ENCODE data around the gene HOXD3.
A peak's percentile ranks its signal among the peaks of the same experiment; 100 is the strongest.

The HOXD3 gene

DNA sequence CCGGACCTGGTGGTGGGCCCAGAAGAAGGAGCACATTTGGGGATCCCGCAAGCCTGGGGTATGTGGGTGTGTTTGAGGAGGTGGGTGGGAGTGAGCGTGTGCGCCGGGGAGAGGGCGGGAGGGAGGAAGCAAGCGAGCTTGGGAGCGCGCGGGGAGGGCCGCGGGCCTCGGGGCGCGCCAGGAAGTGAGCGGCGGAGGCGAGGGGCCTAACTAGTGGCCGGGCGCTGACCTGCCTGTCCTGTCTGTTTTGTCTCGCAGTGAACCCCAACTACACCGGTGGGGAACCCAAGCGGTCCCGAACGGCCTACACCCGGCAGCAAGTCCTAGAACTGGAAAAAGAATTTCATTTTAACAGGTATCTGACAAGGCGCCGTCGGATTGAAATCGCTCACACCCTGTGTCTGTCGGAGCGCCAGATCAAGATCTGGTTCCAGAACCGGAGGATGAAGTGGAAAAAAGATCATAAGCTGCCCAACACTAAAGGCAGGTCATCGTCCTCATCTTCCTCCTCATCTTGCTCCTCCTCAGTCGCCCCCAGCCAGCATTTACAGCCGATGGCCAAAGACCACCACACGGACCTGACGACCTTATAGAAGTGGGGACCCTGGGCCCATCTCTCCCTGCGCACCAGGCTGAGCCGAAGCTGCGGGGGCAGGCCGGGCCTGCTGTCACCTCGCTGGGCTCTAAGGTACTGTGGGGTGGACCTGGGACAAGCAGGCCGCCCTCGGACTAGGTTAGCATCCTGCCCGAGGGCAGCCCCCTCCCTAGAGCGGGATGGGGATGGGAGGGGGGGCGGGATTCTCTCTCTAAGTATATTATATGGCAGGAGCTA lies 4.5 kb upstream of the HOXD3 start:
- DNase-seq: no peak
- Mint-ChIP-seq H3K36me3 (ENCODE audit: insufficient read depth) (peaks cover 3% of the 10 kb centered on the region), H3K4me1 (ENCODE audit: low read depth in 2 of 2) (peaks cover 3 to 4% of the 10 kb centered on the region in 2 donors), H3K27ac (no peak overlapping the region), H3K27me3 (peaks cover 91 to 100% of the 10 kb centered on the region in 2 donors), H3K4me3 (no peak overlapping the region), H3K9me3 (no peaks in the 10 kb centered on the region)
- ATAC-seq (replicated peaks): no peak

DNA sequence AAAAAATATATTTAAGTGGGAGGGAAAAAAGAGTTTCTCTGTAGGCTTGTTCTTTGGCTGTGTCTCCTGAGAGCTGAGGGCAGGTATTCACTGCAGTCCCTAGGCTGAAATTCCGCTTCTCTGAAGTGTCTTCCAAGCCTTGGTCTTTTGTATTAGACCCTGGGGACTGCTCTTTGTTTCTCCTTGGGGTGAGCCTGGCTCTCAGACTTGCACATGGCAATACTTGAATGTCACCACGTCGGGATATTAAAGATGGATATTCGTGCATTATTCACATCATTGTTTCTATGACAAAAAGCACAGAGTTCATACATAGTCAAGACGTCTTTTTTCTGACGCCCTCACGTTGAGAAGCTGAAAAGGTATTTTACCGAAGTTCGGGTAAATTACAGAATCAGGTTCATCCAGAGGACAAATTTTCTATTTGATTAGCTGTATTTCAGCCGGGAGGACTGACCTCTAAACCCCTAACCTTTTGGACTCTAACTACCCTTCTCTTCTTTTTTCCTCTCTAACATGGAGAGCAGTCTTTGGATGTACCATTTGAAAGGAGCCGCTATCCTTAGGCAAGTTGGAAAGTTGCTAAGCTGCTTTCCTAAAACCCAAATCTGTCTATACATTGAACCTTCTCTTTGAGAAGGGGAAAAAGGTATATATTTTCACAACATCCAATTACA lies 2.4 kb upstream of the HOXD3 start:
- DNase-seq (no peak), ATAC-seq (replicated peaks) (no peak)
- peaks cover 86 to 100% of the 10 kb centered on the region in 2 donors for H3K27me3 Mint-ChIP-seq
- H3K36me3 Mint-ChIP-seq (ENCODE audit: insufficient read depth): peaks cover 9% of the 10 kb centered on the region
- H3K27ac Mint-ChIP-seq: no peak overlapping the region
- peaks cover 8 to 11% of the 10 kb centered on the region in 2 donors for H3K4me1 Mint-ChIP-seq (ENCODE audit: low read depth in 2 of 2)
- H3K4me3 Mint-ChIP-seq: no peak overlapping the region
- no peaks in the 10 kb centered on the region for H3K9me3 Mint-ChIP-seq

DNA sequence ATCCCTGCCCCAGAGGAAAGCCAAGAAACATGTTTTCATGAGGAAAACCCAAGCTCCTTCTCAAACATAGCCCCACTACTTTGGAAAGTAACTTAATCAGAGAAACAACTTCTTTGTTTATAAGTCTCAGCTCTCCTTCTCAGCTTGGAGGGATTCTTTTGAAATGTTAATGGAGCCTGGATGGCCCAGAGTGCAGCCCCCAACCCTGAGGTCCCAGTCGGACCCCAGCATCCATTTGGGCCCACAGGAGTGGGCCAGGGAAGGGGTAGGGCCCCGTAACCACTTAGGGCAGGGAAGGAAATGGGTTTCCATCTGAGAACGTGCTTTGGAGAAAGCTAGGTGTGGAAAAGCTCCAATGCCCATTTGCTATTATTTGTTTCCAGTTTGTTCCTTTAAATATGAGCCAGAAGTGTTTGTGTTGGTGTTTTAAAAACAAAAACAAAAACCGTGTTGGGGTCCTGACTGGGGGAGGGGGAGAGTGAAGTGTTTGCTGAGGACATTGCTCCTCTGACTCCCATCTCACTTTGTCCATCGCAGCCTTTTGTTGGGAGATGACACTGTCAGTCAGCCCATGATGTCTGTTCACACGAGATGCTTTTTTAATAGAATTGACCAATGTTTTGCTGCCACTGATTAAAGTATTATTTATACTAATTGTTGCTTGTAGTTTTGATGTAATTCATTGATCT lies 1.6 kb upstream of the HOXD3 start:
- Mint-ChIP-seq H3K36me3 (ENCODE audit: insufficient read depth) (peaks cover 11% of the 10 kb centered on the region), H3K27me3 (peaks cover 83 to 100% of the 10 kb centered on the region in 2 donors), H3K9me3 (no peaks in the 10 kb centered on the region), H3K4me3 (no peak overlapping the region), H3K27ac (no peak overlapping the region), H3K4me1 (ENCODE audit: low read depth in 2 of 2) (peaks cover 8 to 11% of the 10 kb centered on the region in 2 donors)
- no peak for ATAC-seq (replicated peaks)
- no peak for DNase-seq

DNA sequence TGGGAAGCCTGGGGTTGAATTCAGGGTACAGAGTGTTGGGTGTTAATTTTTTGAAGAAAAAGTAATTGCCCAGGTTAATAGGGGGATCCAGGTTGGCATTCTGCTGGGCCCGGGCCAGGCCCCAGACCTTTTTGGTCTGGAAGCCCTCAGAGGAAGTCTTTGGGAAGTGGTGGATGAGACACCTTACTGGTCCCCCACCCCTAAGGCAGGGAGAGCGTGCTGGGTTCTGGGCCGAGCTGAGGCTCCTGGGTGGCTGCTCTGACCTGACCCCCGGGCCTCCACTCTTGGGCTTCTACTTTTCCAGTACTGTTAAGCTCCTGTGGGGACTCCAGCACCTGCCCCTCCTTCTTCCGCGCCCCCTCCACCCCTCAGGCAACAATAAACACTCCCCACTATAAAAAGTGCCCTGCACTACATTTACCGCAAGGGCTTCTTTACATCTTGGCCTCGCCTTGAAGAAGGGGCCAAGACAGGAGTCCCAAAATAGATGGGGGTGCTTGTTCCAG lies 753 bp upstream of the HOXD3 start:
- Mint-ChIP-seq H3K4me3 (peak overlapping the region in 1 of 2 donors; percentile 21), H3K36me3 (ENCODE audit: insufficient read depth) (peaks cover 18% of the 10 kb centered on the region), H3K9me3 (no peaks in the 10 kb centered on the region), H3K27ac (no peak overlapping the region), H3K27me3 (peaks cover 83 to 100% of the 10 kb centered on the region in 2 donors), H3K4me1 (ENCODE audit: low read depth in 2 of 2) (peaks cover 10 to 11% of the 10 kb centered on the region in 2 donors)
- no peak for ATAC-seq (replicated peaks)
- DNase-seq: no peak

DNA sequence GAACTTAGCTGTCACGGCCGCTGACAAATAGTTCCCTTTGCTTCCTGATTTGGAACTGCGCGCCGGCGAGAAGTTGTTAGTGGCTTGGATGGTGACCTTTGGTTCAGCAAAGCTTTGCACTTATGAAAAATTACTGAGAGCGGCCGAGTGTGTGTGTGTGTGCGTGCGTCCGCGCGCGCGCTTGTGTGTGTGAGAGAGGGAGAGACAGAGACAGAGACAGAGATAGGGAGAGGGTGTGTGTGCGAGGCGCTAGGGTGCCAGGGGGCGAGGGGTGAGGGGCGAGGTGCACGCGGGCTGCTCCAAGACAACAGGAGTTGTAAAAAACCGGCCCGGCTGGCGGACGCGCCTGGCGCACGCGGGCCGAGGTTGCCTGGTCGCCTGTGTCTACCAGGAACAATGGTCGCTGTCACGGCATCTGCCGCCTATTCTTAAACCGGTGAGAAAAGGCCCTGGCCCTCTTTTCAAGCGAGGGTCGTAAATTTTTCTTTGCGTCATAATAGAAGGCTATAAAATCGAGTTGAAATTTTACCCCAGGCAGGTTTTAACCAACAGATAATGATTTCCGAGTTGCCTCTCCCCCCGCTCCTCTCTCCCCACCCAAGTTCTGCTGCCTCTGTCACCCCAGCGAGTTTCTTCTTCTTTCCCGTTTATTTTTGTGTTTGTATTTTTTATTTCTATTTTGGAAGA lies 535 bp downstream of the HOXD3 start:
- Mint-ChIP-seq H3K9me3 (no peaks in the 10 kb centered on the region), H3K4me3 (peak overlapping the region; percentile 50 to 58), H3K36me3 (ENCODE audit: insufficient read depth) (peaks cover 18% of the 10 kb centered on the region), H3K4me1 (ENCODE audit: low read depth in 2 of 2) (peaks cover 9 to 11% of the 10 kb centered on the region in 2 donors), H3K27me3 (peaks cover 87 to 100% of the 10 kb centered on the region in 2 donors), H3K27ac (no peak overlapping the region)
- no peak for DNase-seq
- ATAC-seq (replicated peaks): no peak

DNA sequence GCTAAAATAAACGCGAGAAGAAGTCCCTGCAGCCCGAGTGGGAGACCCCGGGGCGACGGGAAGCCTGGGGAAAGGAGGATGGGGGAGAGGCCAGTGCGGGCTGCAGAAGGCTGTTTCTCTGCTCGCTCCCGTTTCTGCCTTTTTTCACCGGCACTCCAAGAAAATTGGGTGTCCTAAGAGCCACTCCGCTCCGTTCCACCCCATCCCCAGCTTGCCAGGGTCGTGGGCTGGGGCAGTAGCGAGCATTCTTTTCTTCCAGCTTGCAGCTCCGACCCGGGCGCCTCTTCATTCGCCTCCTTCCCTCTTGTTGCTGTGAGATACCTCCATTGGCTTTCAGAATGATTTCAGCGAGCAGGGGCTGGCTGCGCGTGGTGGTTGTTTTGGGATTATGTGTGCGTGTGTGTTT lies 1.1 kb downstream of the HOXD3 start:
- Mint-ChIP-seq H3K4me3 (peak overlapping the region in 1 of 2 donors; percentile 58), H3K27me3 (peaks cover 87 to 100% of the 10 kb centered on the region in 2 donors), H3K9me3 (no peaks in the 10 kb centered on the region), H3K27ac (no peak overlapping the region), H3K4me1 (ENCODE audit: low read depth in 2 of 2) (peaks cover 9 to 11% of the 10 kb centered on the region in 2 donors), H3K36me3 (ENCODE audit: insufficient read depth) (peaks cover 20% of the 10 kb centered on the region)
- no peak for DNase-seq
- no peak for ATAC-seq (replicated peaks)

DNA sequence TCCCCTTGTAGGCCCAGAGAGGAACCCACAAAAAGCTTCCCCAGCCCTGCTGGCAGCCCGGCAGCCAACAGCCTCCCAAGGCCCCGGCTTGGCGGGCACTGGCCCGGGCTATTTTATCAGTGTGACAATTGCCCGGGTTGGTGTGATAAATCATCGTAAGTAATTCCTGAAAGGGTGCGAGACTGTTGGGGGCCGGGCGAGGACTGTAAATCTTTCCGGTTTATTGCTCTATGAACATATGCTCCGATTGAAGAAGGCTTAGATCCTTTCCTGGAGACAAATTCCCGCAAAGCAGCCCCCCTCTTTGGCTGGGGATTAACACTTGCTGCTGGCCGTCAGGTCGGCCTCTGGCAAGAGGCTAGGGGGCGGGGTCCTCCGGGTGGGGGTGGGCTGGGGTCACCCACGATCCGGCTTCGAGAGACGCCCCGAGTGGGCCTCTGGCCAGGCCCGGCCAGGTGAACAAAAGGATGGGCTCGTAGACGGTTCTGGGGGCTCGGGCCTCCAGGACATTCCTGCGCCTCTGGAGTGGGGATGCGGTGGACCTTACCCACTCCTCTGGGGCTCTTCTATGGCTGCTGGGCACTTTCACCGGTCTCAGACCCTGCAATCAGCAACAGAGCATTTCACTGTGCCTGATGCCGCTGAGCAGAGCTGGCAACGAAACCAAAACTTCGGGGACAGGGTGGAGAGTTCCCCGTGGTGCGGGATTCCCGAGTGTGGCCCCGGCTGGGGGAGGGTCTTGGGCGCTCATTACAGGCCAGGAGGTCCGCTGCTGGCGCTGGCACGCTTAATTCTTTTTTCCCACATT lies 2.0 kb downstream of the HOXD3 start:
- Mint-ChIP-seq H3K9me3 (peaks cover 0 to under 1% of the 10 kb centered on the region in 2 donors), H3K36me3 (ENCODE audit: insufficient read depth) (peaks cover 29% of the 10 kb centered on the region), H3K4me3 (peak overlapping the region in 1 of 2 donors; percentile 14), H3K27me3 (peaks cover 89 to 100% of the 10 kb centered on the region in 2 donors), H3K4me1 (ENCODE audit: low read depth in 2 of 2) (peaks cover 9 to 11% of the 10 kb centered on the region in 2 donors), H3K27ac (no peak overlapping the region)
- DNase-seq (no peak), ATAC-seq (replicated peaks) (no peak)

DNA sequence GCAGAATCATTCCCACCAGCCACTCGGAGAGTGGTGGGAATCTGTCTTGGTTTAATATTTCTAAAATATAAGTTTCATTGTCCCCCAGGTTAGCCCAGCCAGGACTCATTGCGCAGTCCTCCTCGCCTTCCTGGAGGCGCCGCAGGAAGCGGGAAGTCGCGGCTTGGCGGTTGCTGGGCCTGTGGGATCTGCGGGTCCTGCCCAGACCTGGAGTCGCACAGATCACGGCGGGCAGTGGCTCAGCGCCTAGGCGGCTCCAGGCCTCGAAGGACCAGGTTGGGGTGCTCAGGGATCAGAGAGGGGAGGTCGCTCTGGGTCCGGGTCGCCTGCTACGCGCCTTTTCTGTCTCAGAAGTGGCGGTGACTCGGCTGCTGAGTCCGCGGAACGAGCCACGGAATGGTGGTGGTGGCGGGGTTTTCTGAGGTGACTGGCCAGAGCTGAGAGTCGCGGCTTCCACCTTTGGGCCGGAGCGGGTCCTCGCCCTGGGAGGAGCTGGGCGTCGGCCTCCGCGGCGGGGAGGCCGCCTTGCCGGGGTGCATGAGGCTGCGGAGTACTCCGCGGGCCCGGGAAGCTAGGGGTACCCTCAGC lies 2.6 kb downstream of the HOXD3 start:
- Mint-ChIP-seq H3K27ac (peak overlapping the region in 1 of 2 donors; percentile 23), H3K4me3 (peak overlapping the region in 1 of 2 donors; percentile 14)
- no peak for ATAC-seq (replicated peaks)

DNA sequence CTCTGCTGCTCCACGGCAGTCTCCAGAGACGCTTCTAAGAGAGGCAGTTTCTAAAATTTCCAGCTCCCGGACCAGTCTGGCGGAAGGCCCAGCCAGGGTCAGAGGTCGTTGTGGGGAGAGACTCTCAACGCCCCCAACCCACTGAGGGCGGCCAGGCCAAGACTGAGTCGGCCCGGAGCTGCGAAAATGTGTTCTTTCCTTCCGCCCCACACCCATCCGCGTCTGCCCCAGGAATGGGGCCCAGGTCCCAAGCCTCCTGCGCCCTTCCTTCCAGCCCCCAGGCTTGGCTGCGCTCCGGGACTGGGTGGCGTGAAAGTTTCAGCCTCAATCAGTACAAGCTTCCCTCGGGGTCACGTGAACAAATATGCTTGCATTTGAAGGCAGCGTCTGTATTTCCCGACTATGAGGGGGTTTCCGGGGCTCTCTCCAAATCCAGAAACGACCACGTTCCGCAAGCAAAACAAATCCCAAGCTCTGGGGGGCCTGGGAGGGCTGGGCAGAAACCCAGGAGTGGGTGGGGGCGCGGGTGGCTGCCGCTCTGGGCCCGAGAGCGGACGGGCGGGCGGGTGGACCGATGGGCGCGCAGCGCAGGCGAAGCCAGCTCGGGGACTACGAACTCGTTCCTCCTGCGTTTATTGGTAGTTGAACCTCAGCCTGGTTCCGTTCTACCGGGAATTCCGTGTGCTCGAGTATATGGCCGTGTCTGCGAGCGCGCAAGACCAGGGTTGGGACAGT lies 3.3 kb downstream of the HOXD3 start:
- Mint-ChIP-seq H3K27me3 (peaks cover 89 to 100% of the 10 kb centered on the region in 2 donors), H3K27ac (no peak overlapping the region), H3K9me3 (peaks cover 0 to 4% of the 10 kb centered on the region in 2 donors), H3K36me3 (ENCODE audit: insufficient read depth) (peaks cover 37% of the 10 kb centered on the region), H3K4me1 (ENCODE audit: low read depth in 2 of 2) (peaks cover 14 to 16% of the 10 kb centered on the region in 2 donors), H3K4me3 (no peak overlapping the region)
- DNase-seq (no peak), ATAC-seq (replicated peaks) (no peak)

More for the DNA sequence above, 2.6 kb downstream of the HOXD3 start:
- H3K27me3 Mint-ChIP-seq: peaks cover 89 to 100% of the 10 kb centered on the region in 2 donors
- peaks cover 14% of the 10 kb centered on the region in 2 donors for H3K4me1 Mint-ChIP-seq (ENCODE audit: low read depth in 2 of 2)
- peaks cover 0 to 4% of the 10 kb centered on the region in 2 donors for H3K9me3 Mint-ChIP-seq
- DNase-seq: no peak
- peaks cover 32% of the 10 kb centered on the region for H3K36me3 Mint-ChIP-seq (ENCODE audit: insufficient read depth)

DNA sequence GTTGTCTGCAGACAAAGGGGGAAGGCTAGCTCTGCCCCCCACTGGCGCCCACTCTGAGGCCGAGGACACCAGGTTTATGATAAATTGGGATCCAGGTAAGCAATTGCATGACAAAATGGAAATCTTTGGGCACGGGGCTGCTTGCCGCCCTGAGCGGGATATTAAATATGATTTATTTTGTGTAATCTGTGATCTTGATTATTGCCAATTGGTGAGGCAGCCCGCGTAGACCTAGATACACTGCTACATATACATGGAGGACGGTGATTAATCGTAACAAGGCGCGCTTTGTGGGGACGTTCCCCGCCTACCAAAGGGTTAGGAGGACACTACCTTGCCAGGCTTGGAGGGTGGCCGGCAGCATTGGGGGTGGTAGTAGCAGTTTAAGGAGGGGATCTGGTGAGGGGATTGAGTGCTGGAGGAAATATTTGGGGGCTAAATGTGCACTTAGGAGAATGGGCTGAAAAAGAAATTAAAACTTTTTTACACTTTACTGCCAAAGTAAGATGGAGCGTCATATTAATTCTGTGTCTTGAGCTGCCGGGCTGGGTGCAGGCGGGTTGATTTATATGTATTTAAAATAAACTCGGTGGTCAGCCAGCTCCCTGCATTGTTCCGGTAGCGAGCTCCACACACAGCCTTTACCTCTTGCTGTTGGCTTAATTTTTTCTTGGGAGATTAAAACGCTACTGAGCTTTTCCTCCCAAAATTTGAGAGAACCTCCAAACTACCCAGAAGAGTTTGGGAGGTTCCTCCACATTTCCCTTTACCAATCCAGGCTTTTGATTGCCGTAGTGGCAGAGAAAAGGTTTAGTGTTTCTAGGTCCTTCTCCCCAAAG lies 4.1 kb downstream of the HOXD3 start:
- Mint-ChIP-seq H3K9me3 (peaks cover 0 to 4% of the 10 kb centered on the region in 2 donors), H3K4me3 (no peak overlapping the region), H3K27me3 (peaks cover 89 to 100% of the 10 kb centered on the region in 2 donors), H3K27ac (no peak overlapping the region), H3K36me3 (ENCODE audit: insufficient read depth) (peaks cover 37% of the 10 kb centered on the region), H3K4me1 (ENCODE audit: low read depth in 2 of 2) (peaks cover 14 to 16% of the 10 kb centered on the region in 2 donors)
- DNase-seq (no peak), ATAC-seq (replicated peaks) (no peak)
